ENCODE data around the gene DNAJC5.
"Not testable (repeated sequence)": the region's sequence is repeated elsewhere in the genome, so short reads cannot be mapped to it uniquely, and the experiment has no call there.

The DNAJC5 gene

GRCh38 chr20:63861365-63861934 is 33.5 kb upstream of the DNAJC5 start, which contains the start of gene ABHD16B:
Gene ABHD16B, plus strand, starts transcription at chr20:63861498. Its CDS starts 43 bp downstream, at chr20:63861541.
- no peak for DNase-seq (ENCODE audit: low spot score)

DNA sequence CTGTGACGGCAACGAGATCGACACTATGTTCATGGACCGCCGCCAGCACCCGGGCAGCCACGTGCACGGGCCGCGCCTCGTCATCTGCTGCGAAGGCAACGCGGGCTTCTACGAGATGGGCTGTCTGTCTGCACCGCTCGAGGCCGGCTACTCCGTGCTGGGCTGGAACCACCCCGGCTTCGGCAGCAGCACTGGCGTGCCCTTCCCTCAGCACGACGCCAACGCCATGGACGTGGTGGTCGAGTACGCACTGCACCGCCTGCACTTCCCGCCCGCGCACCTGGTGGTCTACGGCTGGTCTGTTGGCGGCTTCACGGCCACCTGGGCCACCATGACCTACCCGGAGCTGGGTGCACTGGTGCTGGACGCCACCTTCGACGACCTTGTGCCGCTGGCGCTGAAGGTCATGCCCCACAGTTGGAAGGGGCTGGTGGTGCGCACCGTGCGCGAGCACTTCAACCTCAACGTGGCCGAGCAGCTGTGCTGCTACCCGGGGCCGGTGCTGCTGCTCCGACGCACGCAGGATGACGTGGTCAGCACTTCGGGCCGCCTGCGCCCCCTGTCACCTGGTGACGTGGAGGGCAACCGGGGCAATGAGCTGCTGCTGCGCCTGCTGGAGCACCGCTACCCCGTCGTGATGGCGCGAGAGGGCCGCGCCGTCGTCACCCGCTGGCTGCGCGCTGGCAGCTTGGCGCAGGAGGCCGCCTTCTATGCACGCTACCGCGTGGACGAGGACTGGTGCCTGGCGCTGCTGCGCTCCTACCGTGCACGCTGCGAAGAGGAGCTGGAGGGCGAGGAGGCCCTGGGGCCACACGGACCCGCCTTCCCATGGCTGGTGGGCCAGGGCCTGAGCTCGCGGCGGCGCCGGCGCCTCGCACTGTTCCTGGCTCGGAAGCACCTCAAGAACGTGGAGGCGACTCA is 32.7 kb upstream of the DNAJC5 start:
- DNase-seq (ENCODE audit: low spot score): no peak

GRCh38 chr20:63863021-63863797 is 31.7 kb upstream of the DNAJC5 start:
- DNase-seq (ENCODE audit: low spot score): no peak

DNA sequence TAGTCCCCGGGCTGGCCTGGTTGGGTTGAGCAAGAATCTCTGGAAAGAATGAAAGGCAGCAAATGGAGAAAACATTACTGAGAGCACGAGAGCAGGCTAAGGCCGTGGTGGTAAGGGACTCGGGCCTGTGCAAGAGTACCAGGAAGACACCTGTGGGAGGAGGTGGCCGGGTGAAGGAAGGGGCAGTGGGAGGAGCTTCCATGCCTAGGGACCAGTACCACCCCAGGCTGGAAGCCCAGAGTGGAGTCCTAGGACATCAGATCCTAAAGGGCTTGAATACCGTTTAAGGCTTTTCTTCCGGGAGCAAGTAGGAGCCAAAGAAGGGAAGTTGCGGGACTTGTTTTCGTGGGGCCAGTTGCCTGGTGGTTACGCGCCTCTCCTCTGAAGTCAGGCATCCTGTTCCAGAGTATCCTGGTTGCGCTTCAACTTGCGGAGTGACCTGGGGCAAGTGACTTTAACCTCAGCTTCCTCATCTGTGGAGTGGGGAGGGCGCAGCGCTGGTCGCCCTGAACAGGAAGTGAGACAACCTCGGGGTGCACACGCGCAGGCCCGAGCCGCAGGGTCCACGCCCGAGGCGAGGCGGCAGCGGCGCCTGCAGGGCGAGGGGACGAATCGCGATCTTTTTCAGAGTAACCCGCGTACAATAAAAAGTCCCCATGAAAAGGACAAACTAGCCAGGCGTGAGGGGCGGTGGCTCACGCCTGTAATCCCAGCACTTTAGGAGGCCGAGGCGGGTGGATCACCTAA is 31.0 kb upstream of the DNAJC5 start:
- peak; percentile 91 for DNase-seq (ENCODE audit: low spot score)

DNA sequence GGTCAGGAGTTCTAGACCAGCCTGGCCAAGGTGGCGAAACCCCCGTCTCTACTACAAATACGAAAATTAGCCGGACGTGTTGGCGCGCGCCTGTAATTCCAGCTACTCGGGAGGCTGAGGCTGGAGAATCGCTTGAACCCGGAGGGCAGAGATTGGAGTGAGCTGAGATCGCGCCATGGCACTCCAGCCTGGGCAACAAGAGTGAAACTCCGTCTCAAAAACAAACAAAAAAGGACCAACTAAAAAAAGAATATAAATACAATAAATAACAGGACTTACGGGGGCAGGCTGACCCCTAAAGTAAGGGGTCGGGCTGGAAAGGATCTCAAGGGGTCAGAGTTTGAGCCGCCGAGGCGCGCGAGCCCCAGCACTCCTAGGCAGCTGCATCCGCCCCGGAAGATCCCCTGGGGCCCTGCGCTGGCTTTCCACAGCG is 30.4 kb upstream of the DNAJC5 start:
- DNase-seq (ENCODE audit: low spot score): no peak

DNA sequence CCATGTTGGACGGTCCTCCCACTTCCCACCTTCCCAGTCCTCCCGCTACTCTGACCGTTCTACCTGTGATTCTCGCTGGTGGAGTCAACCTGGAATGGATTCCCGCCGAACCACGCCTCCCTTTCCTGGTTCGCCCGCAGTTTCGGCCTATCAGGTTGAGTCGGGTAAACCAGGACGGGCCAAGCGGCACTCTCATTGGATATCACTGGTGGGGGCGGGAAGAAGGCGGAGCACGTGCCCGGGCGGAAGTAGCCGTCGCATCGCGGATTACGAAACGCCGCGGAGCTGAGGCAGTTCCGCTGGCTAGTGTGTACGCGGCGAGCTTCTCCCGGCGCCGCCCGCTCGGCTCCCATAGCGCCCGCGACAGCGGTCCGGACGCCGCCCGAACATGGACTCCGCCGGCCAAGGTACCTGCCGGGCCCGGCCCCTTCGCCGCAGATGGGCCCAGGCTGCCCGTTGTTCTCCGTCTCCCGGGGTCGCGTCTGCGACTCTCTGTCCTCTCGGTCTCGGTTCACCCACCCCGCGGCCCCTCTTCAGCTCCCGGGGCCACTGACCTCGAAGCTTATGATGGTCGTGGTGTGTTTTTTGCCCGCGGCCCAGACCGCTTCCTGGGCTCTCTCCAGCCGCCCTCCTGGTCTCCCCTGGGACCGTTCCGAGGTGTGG is 29.8 kb upstream of the DNAJC5 start, which contains the start of gene TPD52L2:
TPD52L2 (plus strand) TSS at position 293 of the 663 bp plus-strand sequence; CDS start at position 389, 96 bp downstream.
- peak; percentile 97 for DNase-seq (ENCODE audit: low spot score)

DNA sequence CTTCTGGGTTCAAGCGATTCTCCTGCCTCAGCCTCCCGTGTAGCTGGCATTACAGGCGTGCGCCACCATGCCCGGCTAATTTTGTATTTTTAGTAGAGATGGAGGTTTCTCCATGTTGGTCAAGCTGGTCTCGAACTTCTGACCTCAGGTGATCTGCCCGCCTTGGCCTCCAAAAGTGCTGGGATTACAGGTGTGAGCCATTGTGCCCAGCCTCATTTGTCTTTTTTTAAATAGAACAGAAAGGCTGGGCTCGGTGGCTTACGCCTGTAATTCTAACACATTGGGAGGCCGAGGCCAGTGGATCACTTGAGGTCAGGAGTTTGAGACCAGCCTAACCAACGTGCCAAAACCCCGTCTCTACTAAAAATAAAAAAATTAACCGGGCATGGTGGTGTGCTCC is 27.9 kb upstream of the DNAJC5 start:
- not testable (repeated sequence) for DNase-seq (ENCODE audit: low spot score)

- no peak for DNase-seq (ENCODE audit: low spot score)
Observed at GRCh38 chr20:63868264-63868663, 26.7 kb upstream of the DNAJC5 start.

DNA sequence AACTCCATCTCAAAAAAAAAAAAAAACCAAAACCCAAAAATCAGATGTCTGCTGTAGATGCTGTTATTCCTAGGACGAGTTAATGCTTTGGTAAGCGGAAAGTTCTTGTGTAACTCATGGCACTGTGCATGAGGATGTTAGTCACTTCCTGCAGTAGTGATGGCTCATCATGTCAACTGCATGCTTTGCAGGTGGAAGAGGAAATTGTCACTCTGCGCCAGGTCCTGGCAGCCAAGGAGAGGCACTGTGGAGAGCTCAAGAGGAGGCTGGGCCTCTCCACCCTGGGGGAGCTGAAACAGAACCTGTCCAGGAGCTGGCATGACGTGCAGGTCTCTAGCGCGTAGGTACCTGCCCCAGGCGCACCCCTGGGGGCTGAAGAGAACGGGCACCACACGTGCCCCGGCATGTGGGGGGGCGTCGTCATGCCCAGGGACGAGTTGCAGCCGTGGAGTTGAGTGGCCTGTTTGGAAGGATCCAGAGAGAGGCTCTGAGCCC is 21.4 kb upstream of the DNAJC5 start:
- DNase-seq (ENCODE audit: low spot score): peak; percentile 53

- not testable (repeated sequence) for DNase-seq (ENCODE audit: low spot score)
Observed at GRCh38 chr20:63874241-63874640, 20.7 kb upstream of the DNAJC5 start.

DNA sequence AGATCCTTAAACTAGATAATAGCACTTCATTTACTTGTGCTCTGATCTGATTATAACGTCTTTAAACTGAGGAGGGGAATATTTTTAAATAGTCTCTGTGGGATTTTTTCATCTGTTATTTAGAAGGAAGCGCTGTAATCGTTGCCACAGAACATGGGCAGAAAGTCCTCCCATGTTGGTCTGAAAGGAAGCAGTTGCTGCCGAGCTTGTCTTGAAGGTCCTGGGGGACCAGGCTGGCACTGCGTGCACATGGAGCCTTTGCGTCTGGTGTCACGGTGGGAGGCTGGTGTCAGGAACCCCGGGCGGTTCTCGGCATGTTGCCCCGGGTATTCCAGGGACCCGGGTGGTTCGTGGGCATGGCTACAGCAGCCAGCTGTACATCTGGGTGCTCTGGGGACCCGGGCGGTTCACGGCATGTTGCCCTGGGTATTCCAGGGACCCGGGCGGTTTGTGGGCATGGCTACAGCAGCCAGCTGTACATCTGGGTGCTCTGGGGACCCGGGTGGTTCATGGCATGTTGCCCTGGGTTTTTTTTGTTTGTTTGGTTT is 18.4 kb upstream of the DNAJC5 start:
- DNase-seq (ENCODE audit: low spot score): no peak

DNA sequence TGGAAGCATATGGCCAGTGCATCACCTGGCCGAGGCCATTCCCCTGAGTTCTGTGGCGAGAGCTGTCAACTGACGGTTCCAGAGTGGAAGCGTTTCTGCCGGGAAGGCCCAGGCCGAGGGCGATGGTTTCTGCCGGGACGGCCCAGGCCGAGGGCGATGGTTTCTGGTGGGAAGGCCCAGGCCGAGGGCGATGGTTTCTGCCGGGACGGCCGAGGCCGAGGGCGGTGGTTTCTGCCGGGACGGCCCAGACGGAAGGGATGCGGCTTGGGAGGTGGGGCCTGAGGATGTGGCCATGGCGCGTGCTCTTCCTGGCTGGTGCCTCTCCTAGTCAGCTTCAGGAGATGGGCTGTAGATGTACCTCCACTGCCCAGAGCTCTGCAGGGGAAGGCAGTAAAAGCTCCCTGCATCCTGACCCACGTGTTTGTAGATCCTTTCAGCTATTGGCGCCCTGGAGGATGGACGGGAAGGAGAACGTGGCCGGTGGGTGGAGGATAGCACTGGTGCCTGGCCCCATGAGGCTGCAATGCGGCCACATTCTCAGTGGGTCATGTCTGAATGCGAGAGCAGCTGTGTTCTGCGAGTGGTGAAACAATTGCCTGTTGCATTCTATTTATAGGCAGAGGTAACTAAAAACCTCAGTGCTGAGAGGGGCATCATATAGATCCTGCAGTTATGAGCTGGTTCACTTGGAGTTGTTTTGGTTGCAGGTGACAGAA is 17.0 kb upstream of the DNAJC5 start:
- no peak for DNase-seq (ENCODE audit: low spot score)

DNA sequence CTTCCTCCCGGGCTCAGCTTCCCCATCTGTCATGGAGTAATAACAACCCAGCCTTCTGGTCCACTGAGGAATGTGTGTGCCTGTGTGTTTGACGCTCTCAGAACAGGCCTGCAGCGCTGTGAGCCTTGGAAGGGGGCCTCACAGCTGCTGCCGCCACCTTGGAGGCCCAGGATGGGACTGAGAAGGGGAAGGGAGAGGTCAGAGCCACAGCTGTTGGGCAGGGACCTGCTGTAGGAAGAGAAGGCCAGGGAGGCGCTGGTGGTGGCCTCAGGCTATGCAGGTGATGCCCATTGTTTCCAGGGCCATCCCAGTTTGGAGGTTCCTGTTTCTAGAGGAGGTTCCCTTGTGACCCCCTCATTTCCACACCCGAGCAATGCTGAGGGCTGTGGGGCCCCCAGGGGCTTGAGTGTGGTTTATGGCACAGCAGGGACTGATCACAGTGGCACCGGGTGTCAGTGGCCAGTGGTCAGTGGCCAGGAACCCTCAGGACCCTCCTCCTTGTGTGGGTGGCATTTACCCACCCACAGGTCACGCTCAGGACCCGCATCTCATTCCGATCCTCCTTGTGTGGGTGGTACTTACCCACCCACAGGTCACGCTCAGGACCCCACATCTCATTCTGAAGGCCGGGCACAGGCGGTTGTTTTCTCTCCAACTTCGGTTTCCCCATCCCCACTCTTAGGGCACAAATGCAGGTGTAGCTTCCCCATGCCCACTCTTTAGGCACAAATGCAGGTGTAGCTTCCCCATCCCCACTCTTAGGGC is 15.8 kb upstream of the DNAJC5 start:
- DNase-seq (ENCODE audit: low spot score): no peak

DNA sequence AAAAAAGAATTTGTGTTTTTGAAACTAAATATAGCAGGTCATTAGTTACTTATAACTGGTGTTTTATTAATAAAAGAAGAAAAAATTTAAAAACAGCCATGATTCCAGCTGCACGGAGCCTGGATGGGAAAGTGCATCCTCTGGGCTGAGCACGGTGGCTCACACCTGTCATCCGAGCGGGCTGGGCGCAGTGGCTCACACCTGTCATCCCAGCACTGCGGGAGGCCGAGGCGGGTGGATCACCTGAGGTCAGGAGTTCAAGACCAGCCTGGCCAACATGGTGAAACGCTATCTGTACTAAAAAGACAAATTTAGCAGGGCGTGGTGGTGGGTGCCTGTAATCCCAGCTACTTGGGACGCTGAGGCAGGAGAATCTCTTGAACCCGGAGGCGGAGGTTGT is 14.0 kb upstream of the DNAJC5 start:
- DNase-seq (ENCODE audit: low spot score): not testable (repeated sequence)

- no peak for DNase-seq (ENCODE audit: low spot score)
Observed at GRCh38 chr20:63881451-63882226, 13.3 kb upstream of the DNAJC5 start.

DNA sequence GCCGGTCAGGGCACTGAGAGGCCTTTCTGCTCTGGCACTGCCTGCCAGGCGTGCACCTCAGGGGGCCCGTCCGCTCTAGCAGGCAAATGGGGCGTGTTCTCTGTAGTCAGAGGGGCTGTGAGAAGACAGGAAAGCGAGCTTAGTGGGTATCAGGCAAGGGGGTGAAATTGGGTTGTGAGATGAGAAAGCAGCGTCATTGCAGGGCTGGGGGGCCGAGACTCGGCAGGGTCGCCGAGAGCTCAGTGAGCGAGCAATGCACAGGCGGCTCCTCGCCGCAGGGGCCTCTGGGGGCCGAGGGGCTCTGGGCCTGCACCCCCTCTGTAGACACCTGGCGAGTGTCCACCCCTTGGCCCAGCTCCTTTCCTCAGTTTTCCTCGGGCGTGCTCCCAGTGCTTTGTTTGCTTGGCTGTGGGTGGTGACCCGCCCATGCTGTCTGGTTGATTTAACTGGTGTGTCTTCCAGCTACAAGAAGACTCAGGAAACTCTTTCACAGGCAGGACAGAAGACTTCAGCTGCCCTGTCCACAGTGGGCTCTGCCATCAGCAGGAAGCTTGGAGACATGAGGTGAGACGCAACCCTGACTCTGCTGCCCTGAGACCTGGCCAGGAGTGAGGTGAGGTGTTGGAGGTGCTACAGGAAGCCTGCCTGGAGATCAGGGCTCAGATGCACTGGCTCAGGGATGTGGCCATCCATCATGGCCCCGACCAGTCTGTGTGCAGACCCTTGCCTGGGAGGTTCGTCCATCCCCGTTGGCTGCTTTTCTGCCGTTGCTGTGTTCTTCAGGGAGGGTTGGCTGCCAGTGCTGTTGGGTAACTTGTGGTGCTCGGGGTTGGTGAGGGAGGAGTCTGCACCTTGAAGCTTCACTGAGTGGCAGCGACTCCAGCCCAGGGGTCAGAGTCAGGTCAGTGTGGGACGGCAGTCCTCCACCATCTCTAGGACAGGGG is 12.4 kb upstream of the DNAJC5 start:
- DNase-seq (ENCODE audit: low spot score): no peak

DNA sequence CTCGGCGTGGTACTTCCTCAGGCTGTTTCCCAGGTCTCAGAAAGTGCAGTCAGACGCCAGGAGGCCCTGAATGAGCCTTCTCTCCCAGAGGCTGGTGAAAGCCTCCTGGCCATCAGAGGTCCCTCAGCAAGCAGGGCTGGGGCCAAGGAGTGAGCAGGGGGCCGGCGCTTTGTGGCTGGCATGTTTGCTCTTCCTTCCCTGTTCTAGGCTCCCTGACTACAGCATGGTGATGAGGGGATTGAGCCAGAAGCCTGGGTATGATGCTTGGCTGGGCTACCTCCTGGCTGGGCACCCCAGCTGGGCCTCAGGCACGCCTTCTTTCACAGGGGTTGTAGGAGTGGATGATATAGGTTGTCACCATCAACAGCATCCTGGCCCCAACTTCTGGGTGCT is 11.7 kb upstream of the DNAJC5 start:
- DNase-seq (ENCODE audit: low spot score): no peak
